GM23338 (cell line): ENCODE results near the gene DLGAP3. TPM values are rescaled to one million over a fixed set of nuclear protein-coding genes. Genes with fewer than 3 reads are reported as not detected.

Source experiments
- ATAC-seq: fragments of 200-7000 bp; cut with Tn5 transposase; 3 replicates; pipeline ENCODE4 v1.9.1; 2020
- DNase-seq: peaks from one replicate; pipeline ENCODE4 v3.0.0-alpha.2; 2015; ENCODE audit warnings: low spot score
- H2AFZ ChIP-seq: fragments of 200-600 bp; sonication (generic); 2 replicates; pipeline ENCODE4 v1.8.0; 2016; ENCODE audit warnings: antibody characterized with exemption, mild to moderate bottlenecking, moderate library complexity
- H3F3A ChIP-seq: fragments of 200-600 bp; sonication (generic); replicated peaks from 2 replicates; pipeline ENCODE4 v1.8.0; 2017; ENCODE audit warnings: antibody characterized with exemption, mixed run types, low read depth
- H3K27ac ChIP-seq: fragments of 200-600 bp; sonication (generic); 2 replicates; pipeline ENCODE4 v1.6.1; 2016; ENCODE audit warnings: low read depth
- H3K27me3 ChIP-seq: fragments of 200-600 bp; sonication (generic); 2 replicates; pipeline ENCODE4 v1.8.0; 2016; ENCODE audit warnings: mild to moderate bottlenecking, mixed run types, moderate library complexity; ENCODE audit not compliant: insufficient read depth
- H3K36me3 ChIP-seq: fragments of 200-600 bp; sonication (generic); 2 replicates; pipeline ENCODE4 v1.8.0; 2016; ENCODE audit warnings: mild to moderate bottlenecking; ENCODE audit not compliant: insufficient read depth
- H3K4me1 ChIP-seq: fragments of 200-600 bp; sonication (generic); 2 replicates; pipeline ENCODE4 v1.8.0; 2016; ENCODE audit warnings: mild to moderate bottlenecking, moderate library complexity; ENCODE audit not compliant: insufficient read depth
- H3K4me2 ChIP-seq: fragments of 200-600 bp; sonication (generic); 2 replicates; pipeline ENCODE4 v1.7.1; 2017; ENCODE audit warnings: mixed run types
- H3K4me3 ChIP-seq: fragments of 200-600 bp; sonication (generic); 2 replicates; pipeline ENCODE4 v1.6.1; 2016; ENCODE audit warnings: mixed run types
- H3K79me2 ChIP-seq: fragments of 200-600 bp; sonication (generic); replicated peaks from 2 replicates; pipeline ENCODE4 v1.8.0; 2017; ENCODE audit warnings: mild to moderate bottlenecking; ENCODE audit not compliant: insufficient read depth
- H3K9me2 ChIP-seq: fragments of 200-600 bp; sonication (generic); 2 replicates; pipeline ENCODE4 v1.8.0; 2017; ENCODE audit not compliant: insufficient read depth
- H4K20me1 ChIP-seq: fragments of 200-600 bp; sonication (generic); replicated peaks from 2 replicates; pipeline ENCODE4 v1.8.0; 2017; ENCODE audit warnings: mild to moderate bottlenecking; ENCODE audit not compliant: insufficient read depth
- H3K27ac Mint-ChIP-seq: 2 replicates; pipeline ENCODE4 v1.8.0; 2020; ENCODE audit warnings: inconsistent platforms, mild to moderate bottlenecking, moderate library complexity, mixed read lengths
- H3K27me3 Mint-ChIP-seq: 3 replicates; pipeline ENCODE4 v1.8.0; 2022; ENCODE audit warnings: low read depth, mild to moderate bottlenecking, moderate library complexity, mixed read lengths, inconsistent platforms; ENCODE audit not compliant: insufficient read depth, poor library complexity
- H3K36me3 Mint-ChIP-seq: 3 replicates; pipeline ENCODE4 v1.8.0; 2021; ENCODE audit warnings: low read depth, mild to moderate bottlenecking, inconsistent platforms, moderate library complexity, mixed read lengths
- H3K4me1 Mint-ChIP-seq: 3 replicates; pipeline ENCODE4 v1.8.0; 2020; ENCODE audit warnings: mild to moderate bottlenecking, inconsistent platforms, mixed read lengths
- H3K4me3 Mint-ChIP-seq: 3 replicates; pipeline ENCODE4 v1.8.0; 2021; ENCODE audit warnings: moderate library complexity, mild to moderate bottlenecking, inconsistent platforms, mixed read lengths
- H3K9me3 Mint-ChIP-seq: 3 replicates; pipeline ENCODE4 v1.8.0; 2020; ENCODE audit warnings: moderate library complexity, mild to moderate bottlenecking, inconsistent platforms, mixed read lengths
- CREB1 ChIP-seq: fragments of 250-450 bp; sonication (Bioruptor Pico); IDR thresholded peaks from 2 replicates; pipeline ENCODE4 v1.5.0; 2020; ENCODE audit warnings: low read depth, mild to moderate bottlenecking, moderate library complexity
- EZH2phosphoT487 ChIP-seq: fragments of 200-600 bp; sonication (generic); IDR thresholded peaks from one replicate; pipeline ENCODE4 v1.8.1; 2018; ENCODE audit warnings: antibody characterized with exemption; ENCODE audit not compliant: unreplicated experiment
- STAT1 ChIP-seq: IDR thresholded peaks from one replicate; pipeline ENCODE4 v1.6.1; 2016; ENCODE audit warnings: antibody characterized with exemption; ENCODE audit not compliant: unreplicated experiment
- ZNF114 ChIP-seq: fragments of 250-450 bp; sonication (Bioruptor Pico); IDR thresholded peaks from 2 replicates; pipeline ENCODE4 v1.5.0; 2020; ENCODE audit warnings: mild to moderate bottlenecking, moderate library complexity
- polyA plus RNA-seq: library from polyadenylated mRNA; unstranded; fragments of >200 nt; fragmentation: Nextera tagmentation; extraction: Ambion mirVana; gene quantifications from 2 replicates; pipeline ENCODE4 v1.2.1, GENCODE V29; 2016
- total RNA-seq: library from RNA; depleted of rRNA; stranded (reverse); fragments of >200 nt; shearing (Covaris generic); gene quantifications from 2 replicates; pipeline ENCODE4 v1.2.3, GENCODE V29; 2014
- TF ChIP-seq, protein P1 (sequence below): IDR thresholded peaks from 2 replicates; pipeline ENCODE4 v1.6.1; 2016; ENCODE audit warnings: antibody characterized with exemption
- TF ChIP-seq, protein P2 (sequence below): fragments of 250-450 bp; sonication (Bioruptor Pico); IDR thresholded peaks from 2 replicates; pipeline ENCODE4 v1.5.0; 2020; ENCODE audit warnings: mild to moderate bottlenecking, moderate library complexity
- TF ChIP-seq, protein P3 (sequence below), 2 experiments: fragments of 200-600 bp in 1 of 2; sonication (generic) in 1 of 2; conservative IDR thresholded peaks; 2 replicates each; pipeline versions ENCODE4 v1.5.1 to v1.6.1; 2016 to 2017; ENCODE audit warnings: antibody characterized with exemption in 2 of 2, low read depth in 2 of 2, mild to moderate bottlenecking in 2 of 2, moderate library complexity in 1 of 2

The DLGAP3 gene
- total and polyA plus RNA-seq, 2 experiments from 2014 or later, result 7.1 to 13.7 TPM

DNA sequence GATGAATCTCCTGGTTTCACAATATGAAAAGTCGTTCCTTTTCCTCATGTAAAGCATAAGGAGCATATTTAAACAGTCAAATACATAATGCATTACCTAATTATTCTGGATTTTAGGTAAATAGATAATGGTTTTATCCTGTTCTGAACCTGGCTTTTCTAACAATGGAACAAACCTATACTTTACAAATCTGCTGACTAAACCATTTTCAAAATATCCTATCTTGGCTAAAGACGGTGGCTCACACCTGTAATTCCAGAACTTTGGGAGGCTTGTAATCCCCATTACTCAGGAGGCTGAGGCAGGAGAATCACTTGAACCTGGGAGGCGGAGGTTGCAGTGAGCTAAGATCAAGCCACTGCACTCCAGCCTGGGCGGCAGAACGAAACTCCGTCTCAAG, 72.8 kb downstream of the DLGAP3 start:
- no peak for TF ChIP-seq STAT1
- TF ChIP-seq EZH2phosphoT487, result no peak
- TF ChIP-seq, protein P1, sequence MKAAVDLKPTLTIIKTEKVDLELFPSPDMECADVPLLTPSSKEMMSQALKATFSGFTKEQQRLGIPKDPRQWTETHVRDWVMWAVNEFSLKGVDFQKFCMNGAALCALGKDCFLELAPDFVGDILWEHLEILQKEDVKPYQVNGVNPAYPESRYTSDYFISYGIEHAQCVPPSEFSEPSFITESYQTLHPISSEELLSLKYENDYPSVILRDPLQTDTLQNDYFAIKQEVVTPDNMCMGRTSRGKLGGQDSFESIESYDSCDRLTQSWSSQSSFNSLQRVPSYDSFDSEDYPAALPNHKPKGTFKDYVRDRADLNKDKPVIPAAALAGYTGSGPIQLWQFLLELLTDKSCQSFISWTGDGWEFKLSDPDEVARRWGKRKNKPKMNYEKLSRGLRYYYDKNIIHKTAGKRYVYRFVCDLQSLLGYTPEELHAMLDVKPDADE, result no peak
- ATAC-seq, result no peak
- no peaks in the 10 kb centered on the region; the same call in 1 of the 2 replicates for H3K9me2 ChIP-seq
- peaks cover 13% of the 10 kb centered on the region for H3K4me1 ChIP-seq
- peaks cover 16% of the 10 kb centered on the region for H4K20me1 ChIP-seq
- 0 out of 3 replicates have a peak, but pooled peaks cover 5% of the 10 kb centered on the region for H3K9me3 Mint-ChIP-seq
- no peak for DNase-seq
- H3K36me3 ChIP-seq, result 0 out of 2 replicates have a peak, but pooled peaks cover 4% of the 10 kb centered on the region
- H3K4me3 Mint-ChIP-seq, result no peak overlapping the region
- H3K4me3 ChIP-seq, result no peak overlapping the region
- H3K27me3 Mint-ChIP-seq, result peaks cover 5% of the 10 kb centered on the region
- H3K27ac ChIP-seq, result no peak overlapping the region
- peaks cover 24% of the 10 kb centered on the region for H3K36me3 Mint-ChIP-seq
- no peak overlapping the region for H2AFZ ChIP-seq
- peaks cover 18% of the 10 kb centered on the region for H3K4me1 Mint-ChIP-seq
- H3K27me3 ChIP-seq, result no peaks in the 10 kb centered on the region
- H3K27ac Mint-ChIP-seq, result no peak overlapping the region
- no peak overlapping the region for H3K4me2 ChIP-seq
- no peaks in the 10 kb centered on the region for H3F3A ChIP-seq
- peaks cover 30% of the 10 kb centered on the region for H3K79me2 ChIP-seq

DNA sequence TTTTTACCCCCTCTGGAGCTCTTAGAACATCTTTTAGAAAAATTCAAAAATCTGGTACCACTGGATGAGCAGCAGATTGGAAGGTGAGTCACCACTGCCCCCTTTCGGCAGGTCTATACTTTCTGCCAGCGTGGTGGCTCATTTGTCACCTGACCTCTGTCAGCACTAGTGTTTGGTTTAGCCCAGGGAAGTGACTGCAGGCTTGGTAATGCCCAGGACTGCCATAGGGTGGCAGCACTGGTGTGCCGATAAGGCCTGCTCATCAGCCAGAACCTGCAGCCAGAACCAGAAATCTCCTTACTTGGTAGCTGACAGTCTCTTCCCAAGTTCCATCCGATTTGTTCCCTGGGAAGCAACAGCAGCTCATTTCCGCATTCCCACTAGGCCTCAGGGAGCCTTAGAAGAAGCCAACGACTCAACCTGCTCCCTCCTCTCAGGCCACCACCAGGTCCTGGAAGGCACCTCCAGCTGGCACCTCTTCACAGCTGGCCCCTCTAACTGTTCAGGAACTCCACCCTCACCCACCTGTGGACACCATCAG, 76.7 kb downstream of the DLGAP3 start:
- H3K4me3 ChIP-seq, result no peak overlapping the region
- peaks cover 11% of the 10 kb centered on the region for H4K20me1 ChIP-seq
- no peaks in the 10 kb centered on the region for H3F3A ChIP-seq
- TF ChIP-seq ZNF114 (CRISPR knock-in tag) (no peak), CREB1 (CRISPR knock-in tag) (peak; percentile 53)
- TF ChIP-seq, protein P2, sequence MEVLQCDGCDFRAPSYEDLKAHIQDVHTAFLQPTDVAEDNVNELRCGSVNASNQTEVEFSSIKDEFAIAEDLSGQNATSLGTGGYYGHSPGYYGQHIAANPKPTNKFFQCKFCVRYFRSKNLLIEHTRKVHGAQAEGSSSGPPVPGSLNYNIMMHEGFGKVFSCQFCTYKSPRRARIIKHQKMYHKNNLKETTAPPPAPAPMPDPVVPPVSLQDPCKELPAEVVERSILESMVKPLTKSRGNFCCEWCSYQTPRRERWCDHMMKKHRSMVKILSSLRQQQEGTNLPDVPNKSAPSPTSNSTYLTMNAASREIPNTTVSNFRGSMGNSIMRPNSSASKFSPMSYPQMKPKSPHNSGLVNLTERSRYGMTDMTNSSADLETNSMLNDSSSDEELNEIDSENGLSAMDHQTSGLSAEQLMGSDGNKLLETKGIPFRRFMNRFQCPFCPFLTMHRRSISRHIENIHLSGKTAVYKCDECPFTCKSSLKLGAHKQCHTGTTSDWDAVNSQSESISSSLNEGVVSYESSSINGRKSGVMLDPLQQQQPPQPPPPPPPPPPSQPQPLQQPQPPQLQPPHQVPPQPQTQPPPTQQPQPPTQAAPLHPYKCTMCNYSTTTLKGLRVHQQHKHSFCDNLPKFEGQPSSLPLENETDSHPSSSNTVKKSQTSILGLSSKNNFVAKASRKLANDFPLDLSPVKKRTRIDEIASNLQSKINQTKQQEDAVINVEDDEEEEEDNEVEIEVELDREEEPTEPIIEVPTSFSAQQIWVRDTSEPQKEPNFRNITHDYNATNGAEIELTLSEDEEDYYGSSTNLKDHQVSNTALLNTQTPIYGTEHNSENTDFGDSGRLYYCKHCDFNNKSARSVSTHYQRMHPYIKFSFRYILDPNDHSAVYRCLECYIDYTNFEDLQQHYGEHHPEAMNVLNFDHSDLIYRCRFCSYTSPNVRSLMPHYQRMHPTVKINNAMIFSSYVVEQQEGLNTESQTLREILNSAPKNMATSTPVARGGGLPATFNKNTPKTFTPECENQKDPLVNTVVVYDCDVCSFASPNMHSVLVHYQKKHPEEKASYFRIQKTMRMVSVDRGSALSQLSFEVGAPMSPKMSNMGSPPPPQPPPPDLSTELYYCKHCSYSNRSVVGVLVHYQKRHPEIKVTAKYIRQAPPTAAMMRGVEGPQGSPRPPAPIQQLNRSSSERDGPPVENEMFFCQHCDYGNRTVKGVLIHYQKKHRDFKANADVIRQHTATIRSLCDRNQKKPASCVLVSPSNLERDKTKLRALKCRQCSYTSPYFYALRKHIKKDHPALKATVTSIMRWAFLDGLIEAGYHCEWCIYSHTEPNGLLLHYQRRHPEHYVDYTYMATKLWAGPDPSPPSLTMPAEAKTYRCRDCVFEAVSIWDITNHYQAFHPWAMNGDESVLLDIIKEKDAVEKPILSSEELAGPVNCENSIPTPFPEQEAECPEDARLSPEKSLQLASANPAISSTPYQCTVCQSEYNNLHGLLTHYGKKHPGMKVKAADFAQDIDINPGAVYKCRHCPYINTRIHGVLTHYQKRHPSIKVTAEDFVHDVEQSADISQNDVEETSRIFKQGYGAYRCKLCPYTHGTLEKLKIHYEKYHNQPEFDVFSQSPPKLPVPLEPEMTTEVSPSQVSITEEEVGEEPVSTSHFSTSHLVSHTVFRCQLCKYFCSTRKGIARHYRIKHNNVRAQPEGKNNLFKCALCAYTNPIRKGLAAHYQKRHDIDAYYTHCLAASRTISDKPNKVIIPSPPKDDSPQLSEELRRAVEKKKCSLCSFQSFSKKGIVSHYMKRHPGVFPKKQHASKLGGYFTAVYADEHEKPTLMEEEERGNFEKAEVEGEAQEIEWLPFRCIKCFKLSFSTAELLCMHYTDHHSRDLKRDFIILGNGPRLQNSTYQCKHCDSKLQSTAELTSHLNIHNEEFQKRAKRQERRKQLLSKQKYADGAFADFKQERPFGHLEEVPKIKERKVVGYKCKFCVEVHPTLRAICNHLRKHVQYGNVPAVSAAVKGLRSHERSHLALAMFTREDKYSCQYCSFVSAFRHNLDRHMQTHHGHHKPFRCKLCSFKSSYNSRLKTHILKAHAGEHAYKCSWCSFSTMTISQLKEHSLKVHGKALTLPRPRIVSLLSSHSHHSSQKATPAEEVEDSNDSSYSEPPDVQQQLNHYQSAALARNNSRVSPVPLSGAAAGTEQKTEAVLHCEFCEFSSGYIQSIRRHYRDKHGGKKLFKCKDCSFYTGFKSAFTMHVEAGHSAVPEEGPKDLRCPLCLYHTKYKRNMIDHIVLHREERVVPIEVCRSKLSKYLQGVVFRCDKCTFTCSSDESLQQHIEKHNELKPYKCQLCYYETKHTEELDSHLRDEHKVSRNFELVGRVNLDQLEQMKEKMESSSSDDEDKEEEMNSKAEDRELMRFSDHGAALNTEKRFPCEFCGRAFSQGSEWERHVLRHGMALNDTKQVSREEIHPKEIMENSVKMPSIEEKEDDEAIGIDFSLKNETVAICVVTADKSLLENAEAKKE, result peak; percentile 78; the same call in 1 of the 2 replicates
- TF ChIP-seq, protein P3, sequence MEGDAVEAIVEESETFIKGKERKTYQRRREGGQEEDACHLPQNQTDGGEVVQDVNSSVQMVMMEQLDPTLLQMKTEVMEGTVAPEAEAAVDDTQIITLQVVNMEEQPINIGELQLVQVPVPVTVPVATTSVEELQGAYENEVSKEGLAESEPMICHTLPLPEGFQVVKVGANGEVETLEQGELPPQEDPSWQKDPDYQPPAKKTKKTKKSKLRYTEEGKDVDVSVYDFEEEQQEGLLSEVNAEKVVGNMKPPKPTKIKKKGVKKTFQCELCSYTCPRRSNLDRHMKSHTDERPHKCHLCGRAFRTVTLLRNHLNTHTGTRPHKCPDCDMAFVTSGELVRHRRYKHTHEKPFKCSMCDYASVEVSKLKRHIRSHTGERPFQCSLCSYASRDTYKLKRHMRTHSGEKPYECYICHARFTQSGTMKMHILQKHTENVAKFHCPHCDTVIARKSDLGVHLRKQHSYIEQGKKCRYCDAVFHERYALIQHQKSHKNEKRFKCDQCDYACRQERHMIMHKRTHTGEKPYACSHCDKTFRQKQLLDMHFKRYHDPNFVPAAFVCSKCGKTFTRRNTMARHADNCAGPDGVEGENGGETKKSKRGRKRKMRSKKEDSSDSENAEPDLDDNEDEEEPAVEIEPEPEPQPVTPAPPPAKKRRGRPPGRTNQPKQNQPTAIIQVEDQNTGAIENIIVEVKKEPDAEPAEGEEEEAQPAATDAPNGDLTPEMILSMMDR (conservative IDR thresholded peaks at IDR 0.05; ENCODE audit: low read depth in 2 of 2), result peak; percentile 95 to 99
- H3K27me3 Mint-ChIP-seq, result no peaks in the 10 kb centered on the region
- H3K9me2 ChIP-seq, result no peaks in the 10 kb centered on the region
- no peaks in the 10 kb centered on the region for H3K27me3 ChIP-seq
- H2AFZ ChIP-seq, result no peak overlapping the region
- H3K36me3 Mint-ChIP-seq, result peaks cover 28% of the 10 kb centered on the region
- H3K4me1 ChIP-seq, result peaks cover 9% of the 10 kb centered on the region
- 0 out of 2 replicates have a peak, but pooled peaks cover 4% of the 10 kb centered on the region for H3K36me3 ChIP-seq
- peaks cover 29% of the 10 kb centered on the region for H3K4me1 Mint-ChIP-seq
- H3K9me3 Mint-ChIP-seq, result 0 out of 3 replicates have a peak, but pooled peaks cover 3% of the 10 kb centered on the region
- no peak overlapping the region for H3K4me2 ChIP-seq
- DNase-seq (peak; percentile 96), ATAC-seq (peak; percentile 95)
- H3K27ac Mint-ChIP-seq, result peak overlapping the region; percentile 91
- H3K27ac ChIP-seq, result peak overlapping the region; percentile 93
- H3K4me3 Mint-ChIP-seq, result no peak overlapping the region
- H3K79me2 ChIP-seq, result peaks cover 13% of the 10 kb centered on the region
